ENCODE measurements around the gene CSK. TPM values are rescaled to one million over a fixed set of nuclear protein-coding genes. Genes with fewer than 3 reads are reported as not detected.

Gene CSK
- total RNA-seq, 4 donors from 2014 or later = 14.9 to 56.4 (median 24.5) TPM

GRCh38 chr15:74794970-74795349, 13.1 kb downstream of the CSK start:
- Histone ChIP-seq H3K27me3 (no peaks in the 10 kb centered on the region), H3K9me3 (no peaks in the 10 kb centered on the region), H3K27ac (peak overlapping the region in 1 of 4 donors; percentile 1), H3K4me3 (no peak overlapping the region), H3K36me3 (peaks cover 0 to 19% (median 5%) of the 10 kb centered on the region in 3 donors), H3K4me1 (peaks cover 0 to 66% (median 50%) of the 10 kb centered on the region in 4 donors)
- WGBS, 2 donors = 91 to 94% methylated on average over 9 of the region's 9 CpGs
- DNase-seq (ENCODE audit: low spot score in 2 of 2) = no peak
- TF ChIP-seq, protein P1, sequence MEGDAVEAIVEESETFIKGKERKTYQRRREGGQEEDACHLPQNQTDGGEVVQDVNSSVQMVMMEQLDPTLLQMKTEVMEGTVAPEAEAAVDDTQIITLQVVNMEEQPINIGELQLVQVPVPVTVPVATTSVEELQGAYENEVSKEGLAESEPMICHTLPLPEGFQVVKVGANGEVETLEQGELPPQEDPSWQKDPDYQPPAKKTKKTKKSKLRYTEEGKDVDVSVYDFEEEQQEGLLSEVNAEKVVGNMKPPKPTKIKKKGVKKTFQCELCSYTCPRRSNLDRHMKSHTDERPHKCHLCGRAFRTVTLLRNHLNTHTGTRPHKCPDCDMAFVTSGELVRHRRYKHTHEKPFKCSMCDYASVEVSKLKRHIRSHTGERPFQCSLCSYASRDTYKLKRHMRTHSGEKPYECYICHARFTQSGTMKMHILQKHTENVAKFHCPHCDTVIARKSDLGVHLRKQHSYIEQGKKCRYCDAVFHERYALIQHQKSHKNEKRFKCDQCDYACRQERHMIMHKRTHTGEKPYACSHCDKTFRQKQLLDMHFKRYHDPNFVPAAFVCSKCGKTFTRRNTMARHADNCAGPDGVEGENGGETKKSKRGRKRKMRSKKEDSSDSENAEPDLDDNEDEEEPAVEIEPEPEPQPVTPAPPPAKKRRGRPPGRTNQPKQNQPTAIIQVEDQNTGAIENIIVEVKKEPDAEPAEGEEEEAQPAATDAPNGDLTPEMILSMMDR (IDR thresholded peaks at IDR 0.05) = no peak
- TF ChIP-seq EP300 (IDR thresholded peaks at IDR 0.05) (no peak), POLR2A (IDR thresholded peaks at IDR 0.05) (no peak)

DNA sequence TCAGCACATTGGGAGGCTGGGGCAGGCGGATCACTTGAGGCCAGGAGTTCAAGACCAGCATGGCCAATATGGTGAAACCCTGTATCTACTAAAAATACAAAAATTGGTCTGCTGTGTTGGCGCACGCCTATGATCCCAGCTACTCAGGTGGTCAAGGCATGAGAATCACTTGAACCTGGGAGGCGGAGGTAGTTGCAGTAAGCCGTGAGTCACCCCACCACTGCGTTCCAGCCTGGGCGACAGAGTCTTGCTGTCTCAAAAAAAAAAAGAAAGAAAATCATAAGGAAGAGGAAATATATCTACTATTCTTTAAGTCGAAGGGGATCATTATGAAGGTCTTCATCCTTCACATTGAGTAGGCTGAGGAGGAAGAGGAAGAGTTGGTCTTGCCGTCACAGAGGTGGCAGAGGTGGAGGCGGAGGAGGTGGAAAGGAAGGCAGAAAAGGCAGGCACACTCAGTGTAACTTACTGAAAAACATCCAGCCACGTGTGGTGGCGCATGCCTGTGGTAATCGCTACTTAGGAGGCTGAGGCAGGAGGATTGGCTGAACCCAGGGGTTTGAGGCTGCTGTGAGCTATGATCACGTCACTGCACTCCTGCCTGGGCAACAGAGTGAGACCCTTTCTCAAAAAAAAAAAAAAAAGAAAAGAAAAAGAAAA, 14.2 kb downstream of the CSK start:
- H3K4me3 ChIP-seq = no peak overlapping the region
- peaks cover 0 to 62% (median 40%) of the 10 kb centered on the region in 4 donors for H3K4me1 ChIP-seq

GRCh38 chr15:74798388-74799254, 16.7 kb downstream of the CSK start:
- peaks cover 0 to 53% (median 14%) of the 10 kb centered on the region in 3 donors for H3K36me3 ChIP-seq
- H3K27ac ChIP-seq = peak overlapping the region in 1 of 4 donors; percentile 34
- no peak for DNase-seq (ENCODE audit: low spot score in 2 of 2)

More for the DNA sequence above, 14.2 kb downstream of the CSK start:
- Histone ChIP-seq H3K9me3 (no peaks in the 10 kb centered on the region), H3K27ac (no peak overlapping the region), H3K27me3 (no peaks in the 10 kb centered on the region), H3K36me3 (peaks cover 0 to 27% (median 5%) of the 10 kb centered on the region in 3 donors)
- no peak for DNase-seq (ENCODE audit: low spot score in 2 of 2)
- 90 to 93% methylated on average over 14 of the region's 14 CpGs for WGBS, 2 donors
- no peak for TF ChIP-seq POLR2A (IDR thresholded peaks at IDR 0.05)
- TF ChIP-seq, protein P1 (IDR thresholded peaks at IDR 0.05) = no peak
- TF ChIP-seq EP300 (IDR thresholded peaks at IDR 0.05) = no peak

DNA sequence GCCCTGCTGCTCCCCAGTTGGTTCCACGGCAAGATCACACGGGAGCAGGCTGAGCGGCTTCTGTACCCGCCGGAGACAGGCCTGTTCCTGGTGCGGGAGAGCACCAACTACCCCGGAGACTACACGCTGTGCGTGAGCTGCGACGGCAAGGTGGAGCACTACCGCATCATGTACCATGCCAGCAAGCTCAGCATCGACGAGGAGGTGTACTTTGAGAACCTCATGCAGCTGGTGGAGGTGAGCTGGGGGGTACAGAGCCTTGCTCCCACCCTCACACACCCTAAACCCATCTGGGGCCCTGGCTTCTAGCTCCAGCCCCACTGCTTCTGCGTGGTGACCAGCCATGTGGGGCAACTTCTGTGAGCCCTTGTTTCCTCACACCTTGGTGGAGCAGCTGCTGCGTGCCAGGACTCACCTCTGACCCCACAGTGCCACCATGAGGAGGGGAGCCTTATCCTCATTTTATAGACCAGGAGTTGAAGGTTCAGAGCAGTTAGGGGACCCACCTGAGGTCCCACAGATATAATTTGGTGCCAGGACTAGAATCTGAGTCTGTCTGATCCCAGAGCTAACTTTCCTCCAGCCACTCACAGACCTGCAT, 17.5 kb downstream of the CSK start:
- no peak overlapping the region for H3K4me3 ChIP-seq
- peak overlapping the region in 1 of 4 donors; percentile 21 for H3K27ac ChIP-seq
- no peak for DNase-seq (ENCODE audit: low spot score in 2 of 2)
- TF ChIP-seq EP300 (IDR thresholded peaks at IDR 0.05) = no peak
- peaks cover 0 to 60% (median 14%) of the 10 kb centered on the region in 3 donors for H3K36me3 ChIP-seq
- 81 to 91% methylated on average over 13 of the region's 16 CpGs for WGBS, 2 donors
- H3K9me3 ChIP-seq = no peaks in the 10 kb centered on the region
- H3K27me3 ChIP-seq = no peaks in the 10 kb centered on the region
- H3K4me1 ChIP-seq = peaks cover 0 to 31% (median 14%) of the 10 kb centered on the region in 4 donors

More at GRCh38 chr15:74798388-74799254, 16.7 kb downstream of the CSK start:
- Histone ChIP-seq H3K27me3 (no peaks in the 10 kb centered on the region), H3K4me3 (no peak overlapping the region), H3K4me1 (peaks cover 0 to 37% (median 16%) of the 10 kb centered on the region in 4 donors), H3K9me3 (no peaks in the 10 kb centered on the region)
- no peak for TF ChIP-seq POLR2A (IDR thresholded peaks at IDR 0.05)
- TF ChIP-seq, protein P1 (IDR thresholded peaks at IDR 0.05) = no peak
- TF ChIP-seq EP300 (IDR thresholded peaks at IDR 0.05) = no peak
- WGBS, 2 donors = 78 to 79% methylated on average over 15 to 25 of the region's 25 CpGs

GRCh38 chr15:74799856-74800558, 18.1 kb downstream of the CSK start:
- H3K36me3 ChIP-seq = peaks cover 0 to 65% (median 14%) of the 10 kb centered on the region in 3 donors
- H3K27me3 ChIP-seq = no peaks in the 10 kb centered on the region
- H3K9me3 ChIP-seq = no peaks in the 10 kb centered on the region
- H3K4me3 ChIP-seq = no peak overlapping the region
- 41 to 48% methylated on average over 16 to 17 of the region's 18 CpGs for WGBS, 2 donors
- TF ChIP-seq POLR2A (IDR thresholded peaks at IDR 0.05) (no peak), EP300 (IDR thresholded peaks at IDR 0.05) (peak in 1 of 2 donors; percentile 22)
- TF ChIP-seq, protein P1 (IDR thresholded peaks at IDR 0.05) = peak; percentile 95 to 98 (median 97)
- peak overlapping the region in 2 of 4 donors; percentile 21 to 43 for H3K27ac ChIP-seq
- peak; percentile 49 to 61 for DNase-seq (ENCODE audit: low spot score in 2 of 2)
- peaks cover 0 to 25% (median 14%) of the 10 kb centered on the region in 4 donors for H3K4me1 ChIP-seq
